Mesothelial cell of epicardium (in vitro differentiated cells): ENCODE data around the gene HSD17B10. TPM values are rescaled to one million over a fixed set of nuclear protein-coding genes. Genes with fewer than 3 reads are reported as not detected.

Experiments used
- DNase-seq, 2 experiments: peaks; one replicate each; pipeline ENCODE4 v3.0.0; 2021; ENCODE audit warnings: low spot score in 2 of 2; ENCODE audit not compliant: unreplicated experiment in 2 of 2
- H3K27ac Mint-ChIP-seq: 2 replicates; pipeline ENCODE4 v1.8.0; 2021; ENCODE audit warnings: mixed read lengths
- H3K27me3 Mint-ChIP-seq: 2 replicates; pipeline ENCODE4 v1.8.0; 2021; ENCODE audit warnings: low read depth, mixed read lengths
- H3K36me3 Mint-ChIP-seq: 2 replicates; pipeline ENCODE4 v1.8.0; 2021; ENCODE audit warnings: mixed read lengths
- H3K4me1 Mint-ChIP-seq: 2 replicates; pipeline ENCODE4 v1.8.0; 2021; ENCODE audit warnings: mixed read lengths
- H3K4me3 Mint-ChIP-seq: 2 replicates; pipeline ENCODE4 v1.8.0; 2021; ENCODE audit warnings: mild to moderate bottlenecking, moderate library complexity, mixed read lengths
- H3K9me3 Mint-ChIP-seq: 2 replicates; pipeline ENCODE4 v1.8.0; 2021; ENCODE audit warnings: mixed read lengths
- total RNA-seq: library from RNA; stranded (reverse); gene quantifications from 3 replicates; pipeline ENCODE4 v1.2.1, GENCODE V29; 2021
- TF ChIP-seq, protein P1 (sequence below): fragments of 200-600 bp; sonication (generic); IDR thresholded peaks from one replicate; pipeline ENCODE4 v1.5.0; 2021; ENCODE audit warnings: antibody characterized with exemption; ENCODE audit not compliant: unreplicated experiment

Gene HSD17B10
- total RNA-seq, 1 donor from 2014 or later = 65.8 TPM

DNA sequence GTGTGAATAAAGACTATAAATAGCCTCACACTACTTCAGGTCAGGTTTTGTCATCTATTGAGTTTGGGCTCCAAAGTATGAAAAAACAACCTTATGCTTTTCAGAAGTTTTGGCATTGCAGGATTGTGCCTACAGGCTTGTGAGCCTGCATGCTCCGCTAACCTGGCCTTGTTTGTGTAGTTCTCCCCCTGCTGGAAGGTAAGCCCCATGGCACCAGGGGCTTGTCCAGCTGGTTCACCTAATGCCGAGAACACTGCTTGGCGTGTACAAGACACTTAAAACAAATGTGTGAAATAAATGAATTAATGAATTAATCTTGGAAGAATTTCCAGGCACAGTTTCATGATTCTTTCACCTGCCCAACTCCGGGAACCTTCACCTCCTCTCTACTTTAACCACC lies 1.8 kb upstream of the HSD17B10 start:
- DNase-seq = peak in 1 of 2 experiments; percentile 50
- peaks cover 10% of the 10 kb centered on the region for H3K27me3 Mint-ChIP-seq
- no peak overlapping the region for H3K27ac Mint-ChIP-seq
- H3K4me3 Mint-ChIP-seq = no peak overlapping the region
- H3K36me3 Mint-ChIP-seq = peaks cover 4% of the 10 kb centered on the region
- H3K4me1 Mint-ChIP-seq = peaks cover 13% of the 10 kb centered on the region
- peaks cover 11% of the 10 kb centered on the region for H3K9me3 Mint-ChIP-seq
- TF ChIP-seq, protein P1, sequence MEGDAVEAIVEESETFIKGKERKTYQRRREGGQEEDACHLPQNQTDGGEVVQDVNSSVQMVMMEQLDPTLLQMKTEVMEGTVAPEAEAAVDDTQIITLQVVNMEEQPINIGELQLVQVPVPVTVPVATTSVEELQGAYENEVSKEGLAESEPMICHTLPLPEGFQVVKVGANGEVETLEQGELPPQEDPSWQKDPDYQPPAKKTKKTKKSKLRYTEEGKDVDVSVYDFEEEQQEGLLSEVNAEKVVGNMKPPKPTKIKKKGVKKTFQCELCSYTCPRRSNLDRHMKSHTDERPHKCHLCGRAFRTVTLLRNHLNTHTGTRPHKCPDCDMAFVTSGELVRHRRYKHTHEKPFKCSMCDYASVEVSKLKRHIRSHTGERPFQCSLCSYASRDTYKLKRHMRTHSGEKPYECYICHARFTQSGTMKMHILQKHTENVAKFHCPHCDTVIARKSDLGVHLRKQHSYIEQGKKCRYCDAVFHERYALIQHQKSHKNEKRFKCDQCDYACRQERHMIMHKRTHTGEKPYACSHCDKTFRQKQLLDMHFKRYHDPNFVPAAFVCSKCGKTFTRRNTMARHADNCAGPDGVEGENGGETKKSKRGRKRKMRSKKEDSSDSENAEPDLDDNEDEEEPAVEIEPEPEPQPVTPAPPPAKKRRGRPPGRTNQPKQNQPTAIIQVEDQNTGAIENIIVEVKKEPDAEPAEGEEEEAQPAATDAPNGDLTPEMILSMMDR = peak; percentile 58

GRCh38 chrX:53430231-53430630 lies 3.9 kb downstream of the HSD17B10 start:
- Mint-ChIP-seq H3K27ac (no peak overlapping the region), H3K4me1 (peaks cover 10% of the 10 kb centered on the region), H3K36me3 (peaks cover 4% of the 10 kb centered on the region), H3K4me3 (no peak overlapping the region), H3K9me3 (peaks cover 22% of the 10 kb centered on the region), H3K27me3 (no peaks in the 10 kb centered on the region)
- TF ChIP-seq, protein P1 = no peak
- DNase-seq = no peak

DNA sequence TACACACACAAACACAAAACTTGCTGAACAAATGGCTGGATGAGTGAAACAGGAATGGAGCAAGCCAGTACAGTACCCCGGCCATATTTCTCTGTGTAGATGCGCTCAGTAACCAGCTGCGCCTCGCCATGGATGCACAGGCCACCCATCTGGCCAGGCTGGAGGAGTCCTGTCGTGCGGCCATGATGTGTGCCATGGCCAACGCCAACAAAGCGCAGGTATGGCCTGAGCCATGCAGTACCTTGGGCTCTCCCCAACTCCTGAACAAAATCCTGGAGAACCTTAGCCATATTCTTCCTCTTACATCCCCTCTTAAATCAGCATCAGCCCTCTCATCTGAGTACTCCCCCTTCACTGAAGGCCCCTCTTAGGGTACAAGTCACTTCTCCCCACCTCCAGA lies 4.4 kb downstream of the HSD17B10 start:
- H3K27me3 Mint-ChIP-seq = no peaks in the 10 kb centered on the region

DNA sequence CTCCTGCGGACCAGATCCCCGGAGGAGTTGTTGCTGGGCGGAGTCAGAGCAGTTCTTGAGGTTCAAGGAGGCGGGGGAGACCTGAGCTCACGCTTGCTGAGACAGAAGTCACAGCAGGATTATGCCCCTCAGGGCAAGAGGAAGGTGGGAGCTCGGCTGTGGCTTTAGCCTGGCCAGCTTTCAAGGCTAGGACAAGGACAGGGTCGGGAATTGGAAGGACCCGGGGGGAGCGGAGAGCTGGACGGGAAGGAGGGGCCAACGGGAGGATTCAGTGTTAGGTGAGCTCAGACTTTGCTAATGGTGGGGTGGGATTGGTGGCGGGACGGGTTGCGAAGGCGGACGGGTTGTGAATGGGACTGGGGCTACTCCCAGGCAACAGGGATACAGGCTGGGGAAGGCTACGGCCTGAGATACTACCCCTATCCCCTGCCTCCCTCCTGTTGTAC lies 11.3 kb downstream of the HSD17B10 start, which contains the start of gene RIBC1:
Gene RIBC1 (plus strand): TSS at position 13 of the 446 bp plus-strand sequence. CDS start 3,404 bp downstream, outside the sequence.
- Mint-ChIP-seq H3K36me3 (peaks cover 1% of the 10 kb centered on the region), H3K27me3 (no peaks in the 10 kb centered on the region), H3K27ac (peak within 1 kb of the TSS; percentile 100), H3K4me3 (peak within 1 kb of the TSS; percentile 100), H3K9me3 (peaks cover 13% of the 10 kb centered on the region), H3K4me1 (peaks cover 14% of the 10 kb centered on the region)
- TF ChIP-seq, protein P1 = no peak
- DNase-seq = no peak

More for the DNA sequence above, 4.4 kb downstream of the HSD17B10 start:
- H3K4me1 Mint-ChIP-seq = peaks cover 9% of the 10 kb centered on the region
- H3K36me3 Mint-ChIP-seq = peaks cover 4% of the 10 kb centered on the region
- no peak overlapping the region for H3K4me3 Mint-ChIP-seq
- TF ChIP-seq, protein P1 = no peak
- H3K9me3 Mint-ChIP-seq = peaks cover 19% of the 10 kb centered on the region
- no peak for DNase-seq
- H3K27ac Mint-ChIP-seq = no peak overlapping the region

DNA sequence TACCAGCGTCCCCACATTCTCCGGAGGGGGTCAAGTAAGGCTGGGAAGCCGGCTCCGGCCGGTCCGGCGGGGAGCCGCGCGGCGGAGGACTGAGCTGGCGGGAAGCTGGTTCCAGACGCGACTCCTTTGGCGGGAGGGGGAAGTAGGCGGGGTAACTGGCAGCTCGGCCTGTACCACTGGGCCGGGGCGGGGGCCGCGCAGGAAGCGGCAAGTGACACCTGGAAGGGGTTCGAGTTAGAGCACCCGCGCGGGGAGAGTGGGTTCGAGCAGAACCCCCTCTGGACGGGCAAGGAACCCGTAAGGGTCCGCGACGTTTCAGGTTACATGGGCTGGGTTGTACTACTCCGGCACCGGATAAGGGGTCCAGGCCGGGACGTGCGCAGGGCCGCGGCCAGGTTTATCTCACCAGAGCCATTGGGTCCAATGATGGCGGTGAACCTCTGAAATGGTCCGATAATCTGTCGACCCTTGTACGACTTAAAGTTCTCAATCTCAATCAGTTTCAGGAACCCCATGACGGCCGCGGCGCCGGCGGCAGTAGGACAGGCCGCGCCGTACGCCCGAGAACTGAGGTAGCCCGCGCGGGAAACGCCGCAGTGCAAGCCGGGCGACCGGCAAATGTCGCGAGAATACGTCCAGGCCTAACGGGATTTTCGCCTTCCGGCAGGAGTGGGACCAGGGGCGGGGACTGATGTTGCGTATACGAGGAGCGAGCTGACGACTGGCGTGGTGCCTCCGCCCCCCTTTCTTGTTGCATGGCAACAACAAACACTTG lies 11.9 kb downstream of the HSD17B10 start, which contains the start of gene SMC1A:
Gene SMC1A (minus strand): TSS at position 569 of the 775 bp plus-strand sequence. CDS start 54 bp downstream, at position 515.
- Mint-ChIP-seq H3K36me3 (peaks cover 5% of the 10 kb centered on the region), H3K27me3 (no peaks in the 10 kb centered on the region), H3K9me3 (peaks cover 18% of the 10 kb centered on the region), H3K27ac (peak within 1 kb of the TSS; percentile 100), H3K4me3 (peak within 1 kb of the TSS; percentile 100), H3K4me1 (peaks cover 14% of the 10 kb centered on the region)
- DNase-seq = peak; percentile 91 to 93
- TF ChIP-seq, protein P1 = no peak
